ENCODE measurements around the gene TP53TG5. TPM values are rescaled to one million over a fixed set of nuclear protein-coding genes. Genes with fewer than 3 reads are reported as not detected.

The TP53TG5 gene
- total RNA-seq, 2 donors from 2014 or later = 2.0 to 2.4 TPM

- no peak for DNase-seq
- H3K27me3 Mint-ChIP-seq (ENCODE audit: insufficient read depth) = no peaks in the 10 kb centered on the region
- H3K4me3 Mint-ChIP-seq = peak overlapping the region; percentile 86
- Histone ChIP-seq H3K9me3 (ENCODE audit: control insufficient read depth, low read length) (no peaks in the 10 kb centered on the region), H3K27ac (ENCODE audit: low read depth, low read length) (no peak overlapping the region), H3K9ac (ENCODE audit: extremely low read depth, low read length, poor library complexity, severe bottlenecking) (peak overlapping the region; percentile 79), H3K27me3 (ENCODE audit: control insufficient read depth, insufficient read depth, low read length, poor library complexity, severe bottlenecking) (no peaks in the 10 kb centered on the region), H3K36me3 (ENCODE audit: control insufficient read depth, insufficient read depth, low read length) (no peaks in the 10 kb centered on the region), H3K4me1 (ENCODE audit: control insufficient read depth, insufficient read depth, low read length) (peaks cover 39% of the 10 kb centered on the region), H3K4me3 (ENCODE audit: low read length) (peak overlapping the region; percentile 95)
- no peaks in the 10 kb centered on the region for H3K9me3 Mint-ChIP-seq
- WGBS, 2 experiments (ENCODE audit: insufficient coverage in 1 of 2, insufficient read length in 1 of 2) = 69 to 71% methylated on average over 3 of the region's 3 CpGs
- peaks cover 60% of the 10 kb centered on the region for H3K4me1 Mint-ChIP-seq
- no peak for TF ChIP-seq CTCF (conservative IDR thresholded peaks at IDR 0.05)
- no peaks in the 10 kb centered on the region for H3K36me3 Mint-ChIP-seq (ENCODE audit: low read depth)
- H3K27ac Mint-ChIP-seq = no peak overlapping the region
These were observed 31.8 kb downstream of the TP53TG5 start for GRCh38 chr20:45346291-45346718.

- no peaks in the 10 kb centered on the region for H3K27me3 Mint-ChIP-seq (ENCODE audit: insufficient read depth)
- Histone ChIP-seq H3K36me3 (ENCODE audit: control insufficient read depth, insufficient read depth, low read length) (peaks cover 2% of the 10 kb centered on the region), H3K9ac (ENCODE audit: extremely low read depth, low read length, poor library complexity, severe bottlenecking) (no peak overlapping the region), H3K27ac (ENCODE audit: low read depth, low read length) (no peak overlapping the region), H3K9me3 (ENCODE audit: control insufficient read depth, low read length) (no peaks in the 10 kb centered on the region), H3K27me3 (ENCODE audit: control insufficient read depth, insufficient read depth, low read length, poor library complexity, severe bottlenecking) (no peaks in the 10 kb centered on the region), H3K4me3 (ENCODE audit: low read length) (peak overlapping the region; percentile 95), H3K4me1 (ENCODE audit: control insufficient read depth, insufficient read depth, low read length) (peaks cover 47% of the 10 kb centered on the region)
- H3K4me1 Mint-ChIP-seq = peaks cover 69% of the 10 kb centered on the region
- peaks cover under 1% of the 10 kb centered on the region for H3K36me3 Mint-ChIP-seq (ENCODE audit: low read depth)
- DNase-seq = no peak
- peak overlapping the region; percentile 97 for H3K27ac Mint-ChIP-seq
- H3K4me3 Mint-ChIP-seq = peak overlapping the region; percentile 86
- no peaks in the 10 kb centered on the region for H3K9me3 Mint-ChIP-seq
- WGBS, 2 experiments (ENCODE audit: insufficient coverage in 1 of 2, insufficient read length in 1 of 2) = 71 to 79% methylated on average over 6 to 9 of the region's 9 CpGs
- no peak for TF ChIP-seq CTCF (conservative IDR thresholded peaks at IDR 0.05)
These were observed 32.8 kb downstream of the TP53TG5 start for GRCh38 chr20:45345104-45345936.

GRCh38 chr20:45344168-45344860 lies 33.8 kb downstream of the TP53TG5 start:
- Histone ChIP-seq H3K9ac (ENCODE audit: extremely low read depth, low read length, poor library complexity, severe bottlenecking) (peak overlapping the region; percentile 7), H3K36me3 (ENCODE audit: control insufficient read depth, insufficient read depth, low read length) (peaks cover 7% of the 10 kb centered on the region), H3K4me1 (ENCODE audit: control insufficient read depth, insufficient read depth, low read length) (peaks cover 47% of the 10 kb centered on the region), H3K27ac (ENCODE audit: low read depth, low read length) (no peak overlapping the region), H3K9me3 (ENCODE audit: control insufficient read depth, low read length) (no peaks in the 10 kb centered on the region), H3K4me3 (ENCODE audit: low read length) (peak overlapping the region; percentile 95), H3K27me3 (ENCODE audit: control insufficient read depth, insufficient read depth, low read length, poor library complexity, severe bottlenecking) (no peaks in the 10 kb centered on the region)
- H3K4me3 Mint-ChIP-seq = peak overlapping the region; percentile 86
- WGBS, 2 experiments (ENCODE audit: insufficient coverage in 1 of 2, insufficient read length in 1 of 2) = 63 to 73% methylated on average over 5 to 9 of the region's 9 CpGs
- H3K27me3 Mint-ChIP-seq (ENCODE audit: insufficient read depth) = no peaks in the 10 kb centered on the region
- DNase-seq = peak; percentile 67
- TF ChIP-seq CTCF (conservative IDR thresholded peaks at IDR 0.05) = no peak
- peaks cover 7% of the 10 kb centered on the region for H3K36me3 Mint-ChIP-seq (ENCODE audit: low read depth)
- H3K27ac Mint-ChIP-seq = peak overlapping the region; percentile 97
- H3K4me1 Mint-ChIP-seq = peaks cover 78% of the 10 kb centered on the region
- H3K9me3 Mint-ChIP-seq = no peaks in the 10 kb centered on the region
